ENCODE measurements around the gene CCNY.
"Not testable (repeated sequence)": the region's sequence is repeated elsewhere in the genome, so short reads cannot be mapped to it uniquely, and the experiment has no call there.

CCNY gene

GRCh38 chr10:35352512-35352911 lies 16.2 kb downstream of the CCNY start:
- peaks cover 4% of the 10 kb centered on the region for H3K36me3 Mint-ChIP-seq (ENCODE audit: insufficient read depth)

DNA sequence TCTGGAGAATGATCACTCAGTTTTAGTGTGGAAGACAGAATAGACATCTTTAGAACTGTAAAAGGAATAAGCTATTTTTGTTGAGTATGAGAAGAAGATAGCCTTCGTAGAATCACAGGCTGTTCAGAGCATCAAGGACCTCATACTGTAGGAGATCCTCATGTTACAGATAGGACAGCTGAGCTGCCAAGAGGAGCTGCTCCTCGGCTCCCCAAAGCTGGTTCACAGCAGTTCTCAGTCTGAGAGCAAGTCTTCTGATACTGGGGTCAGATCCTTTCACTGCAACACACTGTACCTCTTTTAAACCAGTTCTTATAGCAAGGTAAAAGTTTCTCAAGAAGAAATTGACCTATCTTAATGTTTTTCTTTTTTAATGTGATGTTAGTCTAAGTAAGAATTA lies 17.1 kb downstream of the CCNY start:
- ATAC-seq (replicated peaks; ENCODE audit: extremely low read depth, poor library complexity, severe bottlenecking), result no peak
- Mint-ChIP-seq H3K4me1 (peaks cover 94% of the 10 kb centered on the region), H3K9me3 (no peaks in the 10 kb centered on the region), H3K27me3 (no peaks in the 10 kb centered on the region), H3K4me3 (peak overlapping the region; percentile 51), H3K27ac (ENCODE audit: low read depth) (no peak overlapping the region), H3K36me3 (ENCODE audit: insufficient read depth) (peaks cover 4% of the 10 kb centered on the region)
- DNase-seq (ENCODE audit: low spot score in 2 of 2), result no peak

More at GRCh38 chr10:35352512-35352911, 16.2 kb downstream of the CCNY start:
- peaks cover 94% of the 10 kb centered on the region for H3K4me1 Mint-ChIP-seq
- no peak overlapping the region for H3K27ac Mint-ChIP-seq (ENCODE audit: low read depth)
- ATAC-seq (replicated peaks; ENCODE audit: extremely low read depth, poor library complexity, severe bottlenecking), result peak; percentile 62
- DNase-seq (ENCODE audit: low spot score in 2 of 2), result no peak
- peak overlapping the region; percentile 51 for H3K4me3 Mint-ChIP-seq
- H3K9me3 Mint-ChIP-seq, result no peaks in the 10 kb centered on the region
- H3K27me3 Mint-ChIP-seq, result no peaks in the 10 kb centered on the region

- ATAC-seq (replicated peaks; ENCODE audit: extremely low read depth, poor library complexity, severe bottlenecking), result no peak
- H3K4me1 Mint-ChIP-seq, result peaks cover 95% of the 10 kb centered on the region
- H3K36me3 Mint-ChIP-seq (ENCODE audit: insufficient read depth), result peaks cover 4% of the 10 kb centered on the region
- no peaks in the 10 kb centered on the region for H3K9me3 Mint-ChIP-seq
- H3K27ac Mint-ChIP-seq (ENCODE audit: low read depth), result no peak overlapping the region
- no peak for DNase-seq (ENCODE audit: low spot score in 2 of 2)
- no peak overlapping the region for H3K4me3 Mint-ChIP-seq
- no peaks in the 10 kb centered on the region for H3K27me3 Mint-ChIP-seq
These were observed 17.5 kb downstream of the CCNY start for GRCh38 chr10:35353805-35354204.

- H3K36me3 Mint-ChIP-seq (ENCODE audit: insufficient read depth); DNase-seq (ENCODE audit: low spot score in 2 of 2); H3K4me3 Mint-ChIP-seq; ATAC-seq (replicated peaks; ENCODE audit: extremely low read depth, poor library complexity, severe bottlenecking); H3K27ac Mint-ChIP-seq (ENCODE audit: low read depth); H3K9me3 Mint-ChIP-seq; H3K27me3 Mint-ChIP-seq: not testable (repeated sequence)
- H3K4me1 Mint-ChIP-seq, result peaks cover 95% of the 10 kb centered on the region
These were observed 17.9 kb downstream of the CCNY start for GRCh38 chr10:35354257-35354656.

DNA sequence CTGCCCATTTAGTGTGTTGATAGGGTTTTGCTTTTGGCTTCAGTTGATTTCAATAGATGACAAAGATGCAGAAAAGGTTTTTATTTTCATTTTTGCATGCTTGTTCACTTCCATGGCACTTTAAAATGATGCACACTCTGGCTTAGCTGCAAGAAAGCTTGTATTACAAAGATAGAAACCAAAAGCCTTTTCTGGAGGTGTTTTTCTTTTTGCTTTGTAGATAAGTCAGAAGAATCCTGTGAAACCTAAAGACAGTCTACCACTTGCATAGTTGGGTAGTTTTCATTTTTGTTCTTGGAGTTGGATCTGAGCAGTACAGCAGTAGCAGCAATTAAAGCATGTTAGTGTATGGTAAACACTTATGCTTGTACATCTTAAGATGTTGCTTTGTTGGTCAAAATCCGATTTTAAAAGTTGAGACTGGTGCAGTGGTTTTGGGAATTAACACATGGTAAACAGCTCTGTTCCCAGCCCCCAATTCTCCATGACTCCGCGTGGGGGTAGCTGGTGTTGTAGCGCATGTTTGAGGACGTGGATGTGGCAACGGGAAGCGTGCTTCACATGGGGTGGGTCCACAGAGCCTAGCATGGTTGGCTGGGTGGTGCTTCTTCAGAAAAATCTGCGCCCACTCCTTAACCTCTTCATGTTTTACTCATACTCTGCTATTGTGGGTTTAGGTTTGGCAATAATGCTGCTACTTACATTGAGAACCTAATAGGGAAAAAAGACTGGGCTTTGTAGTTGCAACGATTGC lies 19.8 kb downstream of the CCNY start:
- peak; percentile 52 for ATAC-seq (replicated peaks; ENCODE audit: extremely low read depth, poor library complexity, severe bottlenecking)
- Mint-ChIP-seq H3K9me3 (no peaks in the 10 kb centered on the region), H3K27me3 (no peaks in the 10 kb centered on the region), H3K4me1 (peaks cover 88% of the 10 kb centered on the region), H3K4me3 (peak overlapping the region; percentile 40), H3K36me3 (ENCODE audit: insufficient read depth) (peaks cover 4% of the 10 kb centered on the region), H3K27ac (ENCODE audit: low read depth) (peak overlapping the region; percentile 49)
- no peak for DNase-seq (ENCODE audit: low spot score in 2 of 2)

DNA sequence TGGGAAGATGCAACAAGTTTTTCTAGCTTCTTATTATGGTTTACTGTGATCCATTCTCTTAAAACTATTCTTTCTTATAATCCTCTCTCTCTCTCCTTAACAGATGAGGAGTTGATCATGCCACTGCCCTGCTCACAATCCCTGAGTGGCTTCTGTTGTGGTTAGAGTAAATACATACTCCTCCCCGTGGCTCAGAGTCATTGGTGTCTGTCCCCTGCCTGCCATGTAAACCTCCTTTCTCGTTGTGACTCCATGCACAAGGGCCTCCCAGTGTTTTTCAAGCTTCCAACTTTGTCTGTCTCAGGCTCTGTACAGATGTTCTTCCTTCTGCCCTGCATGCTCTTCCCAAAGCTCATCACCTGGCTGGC lies 20.4 kb downstream of the CCNY start:
- H3K4me1 Mint-ChIP-seq, result peaks cover 82% of the 10 kb centered on the region
- ATAC-seq (replicated peaks; ENCODE audit: extremely low read depth, poor library complexity, severe bottlenecking) (peak; percentile 37), DNase-seq (ENCODE audit: low spot score in 2 of 2) (no peak)
- no peaks in the 10 kb centered on the region for H3K27me3 Mint-ChIP-seq
- H3K36me3 Mint-ChIP-seq (ENCODE audit: insufficient read depth), result peaks cover 4% of the 10 kb centered on the region
- H3K4me3 Mint-ChIP-seq, result peak overlapping the region; percentile 40
- no peaks in the 10 kb centered on the region for H3K9me3 Mint-ChIP-seq
- H3K27ac Mint-ChIP-seq (ENCODE audit: low read depth), result no peak overlapping the region

DNA sequence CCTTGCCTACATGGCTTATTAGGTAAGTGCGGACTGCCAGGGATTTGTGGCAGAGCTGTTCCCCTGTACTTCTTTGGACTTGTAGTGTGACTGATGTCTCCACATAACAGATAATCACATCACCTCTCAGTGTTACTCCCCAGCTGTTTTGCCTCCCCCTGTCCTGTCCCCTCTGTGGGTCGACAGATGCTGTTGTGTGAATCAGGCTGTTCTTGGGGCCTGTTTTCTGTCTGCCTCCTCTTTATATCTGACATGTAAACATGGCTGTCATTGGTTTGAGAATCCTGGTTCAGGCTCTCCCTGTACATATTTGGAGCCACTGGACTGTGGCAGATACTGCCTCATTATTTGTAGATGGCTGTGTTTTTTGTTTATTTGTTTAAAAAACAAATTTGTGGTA lies 22.7 kb downstream of the CCNY start:
- Mint-ChIP-seq H3K36me3 (ENCODE audit: insufficient read depth) (peaks cover 2% of the 10 kb centered on the region), H3K27ac (ENCODE audit: low read depth) (no peak overlapping the region), H3K4me1 (peaks cover 78% of the 10 kb centered on the region), H3K4me3 (no peak overlapping the region), H3K9me3 (no peaks in the 10 kb centered on the region), H3K27me3 (no peaks in the 10 kb centered on the region)
- DNase-seq (ENCODE audit: low spot score in 2 of 2) (no peak), ATAC-seq (replicated peaks; ENCODE audit: extremely low read depth, poor library complexity, severe bottlenecking) (no peak)

- H3K27ac Mint-ChIP-seq (ENCODE audit: low read depth), result no peak overlapping the region
- no peaks in the 10 kb centered on the region for H3K27me3 Mint-ChIP-seq
- H3K36me3 Mint-ChIP-seq (ENCODE audit: insufficient read depth), result peaks cover 2% of the 10 kb centered on the region
- ATAC-seq (replicated peaks; ENCODE audit: extremely low read depth, poor library complexity, severe bottlenecking) (no peak), DNase-seq (ENCODE audit: low spot score in 2 of 2) (no peak)
- H3K4me3 Mint-ChIP-seq, result no peak overlapping the region
- H3K4me1 Mint-ChIP-seq, result peaks cover 76% of the 10 kb centered on the region
- H3K9me3 Mint-ChIP-seq, result no peaks in the 10 kb centered on the region
These were observed 23.6 kb downstream of the CCNY start for GRCh38 chr10:35359873-35360272.

DNA sequence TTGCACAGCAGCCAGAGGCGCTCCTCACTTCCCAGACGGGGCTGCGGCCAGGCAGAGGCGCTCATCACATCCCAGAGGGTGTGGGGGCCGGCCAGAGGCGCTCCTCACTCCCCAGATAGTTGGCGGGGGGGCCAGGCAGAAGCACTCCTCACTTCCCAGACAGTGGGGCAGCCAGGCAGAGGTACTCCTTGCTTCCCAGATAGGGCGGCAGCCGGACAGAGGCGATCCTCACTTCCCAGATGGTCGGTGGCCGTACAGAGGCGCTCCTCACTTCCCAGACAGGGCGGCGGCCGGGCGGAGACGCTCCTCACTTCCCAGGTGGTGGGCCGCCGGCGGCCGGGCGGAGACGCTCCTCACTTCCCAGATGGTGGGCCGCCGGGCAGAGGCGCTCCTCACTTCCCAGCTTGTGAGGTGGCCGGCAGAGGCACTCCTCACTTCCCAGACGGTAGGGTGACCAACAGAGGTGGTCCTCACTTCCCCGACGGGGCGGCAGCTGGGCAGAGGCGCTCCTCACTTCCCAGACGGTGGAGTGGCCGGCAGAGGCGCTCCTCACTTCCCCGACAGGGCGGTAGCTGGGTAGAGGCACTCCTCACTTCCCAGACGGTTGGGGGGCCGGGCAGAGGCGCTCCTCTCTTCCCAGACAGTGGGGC lies 26.5 kb downstream of the CCNY start:
- H3K27me3 Mint-ChIP-seq, result no peaks in the 10 kb centered on the region
- H3K4me3 Mint-ChIP-seq, result no peak overlapping the region
- H3K36me3 Mint-ChIP-seq (ENCODE audit: insufficient read depth), result no peaks in the 10 kb centered on the region
- H3K4me1 Mint-ChIP-seq, result peaks cover 52% of the 10 kb centered on the region
- DNase-seq (ENCODE audit: low spot score in 2 of 2) (no peak), ATAC-seq (replicated peaks; ENCODE audit: extremely low read depth, poor library complexity, severe bottlenecking) (no peak)
- H3K9me3 Mint-ChIP-seq, result no peaks in the 10 kb centered on the region
- H3K27ac Mint-ChIP-seq (ENCODE audit: low read depth), result no peak overlapping the region

- ATAC-seq (replicated peaks; ENCODE audit: extremely low read depth, poor library complexity, severe bottlenecking) (no peak), DNase-seq (ENCODE audit: low spot score in 2 of 2) (no peak)
- no peaks in the 10 kb centered on the region for H3K36me3 Mint-ChIP-seq (ENCODE audit: insufficient read depth)
- no peaks in the 10 kb centered on the region for H3K27me3 Mint-ChIP-seq
- H3K4me3 Mint-ChIP-seq, result no peak overlapping the region
- H3K27ac Mint-ChIP-seq (ENCODE audit: low read depth), result no peak overlapping the region
- no peaks in the 10 kb centered on the region for H3K9me3 Mint-ChIP-seq
- peaks cover 50% of the 10 kb centered on the region for H3K4me1 Mint-ChIP-seq
These were observed 27.3 kb downstream of the CCNY start for GRCh38 chr10:35363587-35363986.

GRCh38 chr10:35364808-35365207 lies 28.5 kb downstream of the CCNY start:
- no peak for DNase-seq (ENCODE audit: low spot score in 2 of 2)
- no peak overlapping the region for H3K4me3 Mint-ChIP-seq
- H3K36me3 Mint-ChIP-seq (ENCODE audit: insufficient read depth), result no peaks in the 10 kb centered on the region
- H3K9me3 Mint-ChIP-seq, result no peaks in the 10 kb centered on the region
- ATAC-seq (replicated peaks; ENCODE audit: extremely low read depth, poor library complexity, severe bottlenecking), result no peak
- H3K27ac Mint-ChIP-seq (ENCODE audit: low read depth), result no peak overlapping the region
- no peaks in the 10 kb centered on the region for H3K27me3 Mint-ChIP-seq
- H3K4me1 Mint-ChIP-seq, result peaks cover 45% of the 10 kb centered on the region

GRCh38 chr10:35365994-35366393 lies 29.7 kb downstream of the CCNY start:
- no peaks in the 10 kb centered on the region for H3K9me3 Mint-ChIP-seq
- peaks cover 45% of the 10 kb centered on the region for H3K4me1 Mint-ChIP-seq
- peaks cover 2% of the 10 kb centered on the region for H3K36me3 Mint-ChIP-seq (ENCODE audit: insufficient read depth)
- ATAC-seq (replicated peaks; ENCODE audit: extremely low read depth, poor library complexity, severe bottlenecking) (no peak), DNase-seq (ENCODE audit: low spot score in 2 of 2) (no peak)
- H3K4me3 Mint-ChIP-seq, result no peak overlapping the region
- no peaks in the 10 kb centered on the region for H3K27me3 Mint-ChIP-seq
- no peak overlapping the region for H3K27ac Mint-ChIP-seq (ENCODE audit: low read depth)

- ATAC-seq (replicated peaks; ENCODE audit: extremely low read depth, poor library complexity, severe bottlenecking) (no peak), DNase-seq (ENCODE audit: low spot score in 2 of 2) (no peak)
- H3K9me3 Mint-ChIP-seq, result no peaks in the 10 kb centered on the region
- peaks cover 3% of the 10 kb centered on the region for H3K36me3 Mint-ChIP-seq (ENCODE audit: insufficient read depth)
- H3K4me3 Mint-ChIP-seq, result no peak overlapping the region
- H3K4me1 Mint-ChIP-seq, result peaks cover 53% of the 10 kb centered on the region
- H3K27ac Mint-ChIP-seq (ENCODE audit: low read depth), result no peak overlapping the region
- H3K27me3 Mint-ChIP-seq, result no peaks in the 10 kb centered on the region
These were observed 31.0 kb downstream of the CCNY start for GRCh38 chr10:35367107-35367859.

Measured in central memory CD8-positive, alpha-beta T cell (primary cell).